ENCODE data around the gene RGS6. TPM values are rescaled to one million over a fixed set of nuclear protein-coding genes. Genes with fewer than 3 reads are reported as not detected.

The RGS6 gene
- total RNA-seq, 1 experiment from 2014 or later = not detected

GRCh38 chr14:72402377-72402772 lies 470.1 kb downstream of the RGS6 start:
- no peak for DNase-seq (ENCODE audit: low read depth)

- DNase-seq (ENCODE audit: low read depth) = no peak
Observed at GRCh38 chr14:72404106-72404774, 472.0 kb downstream of the RGS6 start.

GRCh38 chr14:72404998-72405397 lies 472.8 kb downstream of the RGS6 start:
- DNase-seq (ENCODE audit: low read depth) = no peak

- DNase-seq (ENCODE audit: low read depth) = no peak
Observed at GRCh38 chr14:72408020-72408419, 475.8 kb downstream of the RGS6 start.

GRCh38 chr14:72409047-72409446 lies 476.8 kb downstream of the RGS6 start:
- DNase-seq (ENCODE audit: low read depth) = no peak

- DNase-seq (ENCODE audit: low read depth) = no peak
Observed at GRCh38 chr14:72416081-72416849, 484.0 kb downstream of the RGS6 start.

- DNase-seq (ENCODE audit: low read depth) = no peak
Observed at GRCh38 chr14:72416892-72417291, 484.7 kb downstream of the RGS6 start.

- DNase-seq (ENCODE audit: low read depth) = no peak
Observed at GRCh38 chr14:72418806-72419205, 486.6 kb downstream of the RGS6 start.

- DNase-seq (ENCODE audit: low read depth) = no peak
Observed at GRCh38 chr14:72419226-72419775, 487.1 kb downstream of the RGS6 start.

GRCh38 chr14:72420749-72421474 lies 488.7 kb downstream of the RGS6 start:
- peak; percentile 53 for DNase-seq (ENCODE audit: low read depth)

GRCh38 chr14:72423957-72424356 lies 491.7 kb downstream of the RGS6 start:
- DNase-seq (ENCODE audit: low read depth) = no peak

- no peak for DNase-seq (ENCODE audit: low read depth)
Observed at GRCh38 chr14:72430457-72430856, 498.2 kb downstream of the RGS6 start.

- DNase-seq (ENCODE audit: low read depth) = no peak
Observed at GRCh38 chr14:72432748-72433147, 500.5 kb downstream of the RGS6 start.

- peak; percentile 54 for DNase-seq (ENCODE audit: low read depth)
Observed at GRCh38 chr14:72433511-72433910, 501.3 kb downstream of the RGS6 start.

- no peak for DNase-seq (ENCODE audit: low read depth)
Observed at GRCh38 chr14:72434856-72435255, 502.6 kb downstream of the RGS6 start.

- DNase-seq (ENCODE audit: low read depth) = no peak
Observed at GRCh38 chr14:72439707-72440106, 507.5 kb downstream of the RGS6 start.

GRCh38 chr14:72443256-72443655 lies 511.0 kb downstream of the RGS6 start:
- DNase-seq (ENCODE audit: low read depth) = peak; percentile 48

GRCh38 chr14:72443991-72444441 lies 511.8 kb downstream of the RGS6 start:
- DNase-seq (ENCODE audit: low read depth) = no peak

- DNase-seq (ENCODE audit: low read depth) = peak; percentile 31
Observed at GRCh38 chr14:72444701-72445100, 512.5 kb downstream of the RGS6 start.

- no peak for DNase-seq (ENCODE audit: low read depth)
Observed at GRCh38 chr14:72448212-72448611, 516.0 kb downstream of the RGS6 start.

GRCh38 chr14:72450473-72451044 lies 518.3 kb downstream of the RGS6 start:
- no peak for DNase-seq (ENCODE audit: low read depth)

Measured in RPMI7951 (cell line).